NCI-H446 (cell line): ENCODE measurements around the gene SOWAHA.
A peak's percentile ranks its signal among the peaks of the same experiment; 100 is the strongest.

Experiments
- DNase-seq, 2 experiments: peaks; one replicate each; lab custom pipeline; 2025; lab: John Stamatoyannopoulos, UW

The SOWAHA gene

GRCh38 chr5:132812781-132813598 lies at the start of gene SOWAHA:
TSS of gene SOWAHA (plus strand) at chr5:132813302. CDS start at chr5:132813622, 320 bp downstream.
- no peak for DNase-seq

GRCh38 chr5:132764051-132764450 lies 49.1 kb upstream of the SOWAHA start:
- no peak for DNase-seq

- no peak for DNase-seq
Observed at GRCh38 chr5:132764671-132765238, 48.3 kb upstream of the SOWAHA start.

GRCh38 chr5:132765311-132766019 lies 47.6 kb upstream of the SOWAHA start:
- DNase-seq = no peak

- no peak for DNase-seq
Observed at GRCh38 chr5:132766020-132766805, 46.9 kb upstream of the SOWAHA start.

- DNase-seq = no peak
Observed at GRCh38 chr5:132766806-132767055, 46.4 kb upstream of the SOWAHA start.

- peak; percentile 17 to 73 for DNase-seq
Observed at GRCh38 chr5:132767150-132767549, 46.0 kb upstream of the SOWAHA start.

- DNase-seq = no peak
Observed at GRCh38 chr5:132768485-132768868, 44.6 kb upstream of the SOWAHA start.

- DNase-seq = peak in 1 of 2 experiments; percentile 42
Observed at GRCh38 chr5:132770476-132771159, 42.5 kb upstream of the SOWAHA start.

- DNase-seq = no peak
Observed at GRCh38 chr5:132771503-132771998, 41.6 kb upstream of the SOWAHA start.

- no peak for DNase-seq
Observed at GRCh38 chr5:132772291-132773070, 40.6 kb upstream of the SOWAHA start.

- DNase-seq = peak in 1 of 2 experiments; percentile 18
Observed at GRCh38 chr5:132773114-132773513, 40.0 kb upstream of the SOWAHA start.

- peak in 1 of 2 experiments; percentile 42 for DNase-seq
Observed at GRCh38 chr5:132773601-132774355, 39.3 kb upstream of the SOWAHA start.

GRCh38 chr5:132774406-132774805 lies 38.7 kb upstream of the SOWAHA start:
- no peak for DNase-seq

GRCh38 chr5:132774896-132775295 lies 38.2 kb upstream of the SOWAHA start:
- no peak for DNase-seq

- no peak for DNase-seq
Observed at GRCh38 chr5:132775476-132775961, 37.6 kb upstream of the SOWAHA start.

GRCh38 chr5:132776131-132776937 lies 36.8 kb upstream of the SOWAHA start:
- DNase-seq = peak in 1 of 2 experiments; percentile 37

- no peak for DNase-seq
Observed at GRCh38 chr5:132776938-132777208, 36.2 kb upstream of the SOWAHA start.
